HG02642 (cell line): Measurements from ENCODE around the gene TTLL8.

Source experiments
- ATAC-seq: cut with Tn5 transposase; IDR thresholded peaks from one replicate; pipeline ENCODE4 v1.9.1; 2021; ENCODE audit warnings: mild to moderate bottlenecking; ENCODE audit not compliant: unreplicated experiment, poor library complexity

Gene TTLL8

DNA sequence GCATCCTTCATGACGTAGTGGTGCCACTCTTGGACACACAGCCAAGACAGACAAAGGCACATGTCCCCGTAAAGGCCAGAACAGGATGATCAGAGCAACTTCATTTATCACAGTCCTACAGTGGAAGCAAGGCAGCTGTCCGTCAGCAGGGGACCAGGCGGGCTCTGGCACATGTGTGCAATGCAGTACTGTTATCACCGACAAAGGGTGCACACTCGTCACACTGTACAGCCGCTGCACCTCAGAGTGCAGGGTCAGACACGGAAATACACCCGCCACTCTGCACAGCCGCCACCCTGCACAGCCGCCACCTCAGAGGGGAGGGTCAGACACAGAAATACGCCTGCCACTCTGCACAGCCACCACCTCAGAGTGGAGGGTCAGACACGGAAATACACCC lies 32.1 kb downstream of the TTLL8 start:
- ATAC-seq: no peak

GRCh38 chr22:50022171-50022819 lies 35.8 kb downstream of the TTLL8 start:
- ATAC-seq: no peak

- no peak for ATAC-seq
Observed at GRCh38 chr22:50020606-50021005, 37.5 kb downstream of the TTLL8 start.

DNA sequence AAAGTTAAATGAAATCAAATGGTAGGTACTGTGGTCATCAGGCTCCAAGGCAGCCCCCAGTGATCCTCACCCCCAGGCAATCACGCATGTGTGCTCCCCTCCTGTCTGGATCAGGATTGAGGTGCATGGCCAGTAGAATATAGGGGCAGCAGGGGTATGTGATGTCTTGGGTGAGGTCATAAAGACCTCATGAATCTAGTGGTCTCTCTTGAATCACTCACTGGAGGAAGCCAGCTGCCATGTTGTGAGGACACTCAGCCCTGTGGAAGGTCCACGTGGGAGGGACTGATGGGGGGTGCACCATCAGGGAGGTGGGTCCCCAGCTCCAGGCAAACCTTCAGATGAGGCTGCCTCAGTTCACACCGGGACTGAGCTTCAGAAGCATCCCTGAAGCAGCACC lies 38.8 kb downstream of the TTLL8 start:
- no peak for ATAC-seq

GRCh38 chr22:50018608-50019285 lies 39.4 kb downstream of the TTLL8 start:
- no peak for ATAC-seq

DNA sequence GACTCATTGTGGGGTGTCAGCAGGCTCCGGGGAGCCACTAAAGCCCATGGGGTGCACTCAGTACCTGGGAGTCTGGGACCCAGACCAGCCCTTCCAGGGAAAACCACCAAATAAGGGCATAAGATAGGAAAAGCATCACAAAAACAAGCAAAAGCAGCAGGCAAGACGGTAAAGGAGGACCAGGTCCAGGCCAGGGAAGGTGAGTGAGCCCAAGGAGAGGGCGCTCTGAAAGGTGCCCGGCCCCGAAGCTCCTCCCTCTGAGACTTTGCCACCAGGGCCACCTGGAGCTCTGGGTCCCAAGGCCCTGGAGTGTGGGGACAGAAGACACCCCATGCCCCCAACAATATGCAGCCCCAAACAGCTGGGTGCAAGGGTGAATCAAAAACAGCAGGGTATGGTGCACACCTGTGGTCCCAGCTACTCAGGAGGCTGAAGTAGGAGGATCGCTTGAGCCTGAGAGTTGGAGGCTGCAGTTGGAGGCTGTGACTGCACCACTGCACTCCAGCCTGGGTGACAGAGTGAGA lies 40.3 kb downstream of the TTLL8 start:
- ATAC-seq: no peak

GRCh38 chr22:50016988-50017700 lies 41.0 kb downstream of the TTLL8 start:
- no peak for ATAC-seq

DNA sequence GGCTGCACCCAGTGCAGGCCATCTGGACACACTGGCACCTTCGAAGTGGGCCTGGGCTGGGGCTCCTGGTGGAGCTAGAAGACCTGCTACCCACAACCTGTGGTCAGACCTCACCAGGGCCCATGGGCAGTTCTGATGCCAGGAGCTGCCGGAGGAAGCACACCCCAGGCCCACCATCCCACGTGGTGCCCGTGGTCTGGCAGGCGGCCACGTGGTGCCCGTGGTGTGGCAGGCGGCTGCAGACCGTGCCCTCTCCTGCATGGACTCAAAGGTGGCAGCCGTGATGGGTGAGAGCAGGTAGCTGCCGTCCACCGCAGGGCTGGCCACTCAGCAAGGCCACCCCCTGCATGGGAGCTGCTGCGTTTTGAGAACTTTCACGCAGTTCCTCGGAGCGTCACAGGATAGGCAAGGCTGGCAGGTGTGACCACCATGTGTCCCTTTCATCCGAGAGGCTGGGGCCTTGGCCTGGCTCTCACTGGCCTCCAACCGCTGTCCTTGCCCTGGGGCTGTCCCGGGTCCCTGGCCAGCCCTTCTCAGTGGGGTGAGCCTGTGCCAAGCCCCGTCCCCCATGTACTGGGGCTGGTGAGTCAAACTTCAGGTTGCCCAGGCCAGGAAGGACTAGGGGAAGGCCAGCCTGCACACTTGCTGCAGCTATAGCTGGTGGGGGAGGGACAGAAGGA lies 41.6 kb downstream of the TTLL8 start:
- no peak for ATAC-seq

- ATAC-seq: no peak
Observed at GRCh38 chr22:50015451-50016307, 42.4 kb downstream of the TTLL8 start.

- no peak for ATAC-seq
Observed at GRCh38 chr22:50014655-50015401, 43.3 kb downstream of the TTLL8 start.

DNA sequence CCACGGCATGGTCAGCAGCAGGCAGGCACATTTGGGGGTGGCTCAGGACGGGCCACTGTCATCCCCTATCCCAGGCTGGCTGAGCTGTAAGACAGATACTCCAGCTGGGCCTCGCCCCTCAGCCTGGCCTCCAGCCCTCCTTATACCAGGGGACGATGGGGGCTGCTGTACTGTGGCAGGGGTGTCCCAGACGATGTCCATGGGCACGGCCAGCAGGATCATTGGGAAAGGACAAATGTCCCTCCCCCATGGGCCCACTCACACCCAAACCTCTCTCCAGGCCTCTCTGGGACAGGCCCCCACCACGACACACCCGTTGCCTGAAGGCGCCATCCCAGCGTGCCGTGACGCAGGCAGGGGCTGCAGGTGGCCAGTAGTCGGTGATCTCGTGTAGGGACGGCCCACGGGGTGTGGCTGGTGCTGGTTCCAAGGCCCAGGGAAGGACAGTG lies 44.0 kb downstream of the TTLL8 start:
- no peak for ATAC-seq

DNA sequence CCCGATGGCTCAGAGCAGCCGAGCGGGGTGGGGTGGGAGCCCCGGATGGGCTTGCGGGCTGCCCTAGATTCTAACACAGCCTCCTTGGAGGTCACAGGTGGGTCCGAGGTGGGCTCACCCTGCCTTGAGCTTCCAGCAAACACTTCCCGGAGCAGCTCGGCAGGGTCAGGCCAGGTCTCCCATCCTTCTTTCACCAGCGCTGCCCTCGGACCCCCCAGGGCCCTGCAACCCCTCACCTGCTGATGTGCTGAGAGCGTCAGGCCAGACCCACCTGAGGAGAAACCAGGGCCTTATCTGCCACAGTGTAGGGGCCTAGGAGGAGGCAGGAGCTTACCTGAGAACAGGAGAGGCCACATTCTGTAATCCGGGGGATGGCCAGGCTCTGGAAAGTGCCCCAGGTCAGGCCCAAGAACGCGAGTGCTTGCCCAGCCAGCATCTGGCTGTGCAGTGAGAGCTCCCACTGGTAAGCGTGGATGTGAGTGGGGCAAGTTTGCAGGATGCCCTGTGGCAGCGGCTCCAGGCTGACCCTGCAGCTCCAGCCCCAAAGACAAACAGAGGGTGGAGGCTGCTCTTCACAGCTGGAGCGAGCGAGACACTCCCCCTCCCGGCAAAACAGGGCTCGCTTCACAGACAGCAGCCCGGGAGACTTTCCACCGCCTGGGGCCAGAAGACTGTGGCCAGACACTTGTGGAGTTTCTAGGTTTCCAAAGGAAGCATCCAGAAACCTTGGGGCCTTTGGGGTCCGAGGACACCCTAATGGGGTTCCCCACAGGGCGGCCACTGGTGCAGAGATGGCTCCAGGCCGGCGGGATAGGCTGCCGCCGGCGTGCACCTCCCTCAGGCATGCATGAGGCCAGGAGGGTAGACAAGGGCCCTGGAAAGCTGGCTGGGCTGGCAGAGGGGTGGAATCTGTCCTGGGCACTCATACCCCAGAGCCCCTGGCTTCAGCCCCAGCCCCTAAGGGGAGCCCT lies 45.6 kb downstream of the TTLL8 start, which contains the start of gene IL17REL:
Gene IL17REL, minus strand, starts transcription at position 555 of the 971 bp plus-strand sequence. Its CDS starts 119 bp downstream, at position 436.
- no peak for ATAC-seq

DNA sequence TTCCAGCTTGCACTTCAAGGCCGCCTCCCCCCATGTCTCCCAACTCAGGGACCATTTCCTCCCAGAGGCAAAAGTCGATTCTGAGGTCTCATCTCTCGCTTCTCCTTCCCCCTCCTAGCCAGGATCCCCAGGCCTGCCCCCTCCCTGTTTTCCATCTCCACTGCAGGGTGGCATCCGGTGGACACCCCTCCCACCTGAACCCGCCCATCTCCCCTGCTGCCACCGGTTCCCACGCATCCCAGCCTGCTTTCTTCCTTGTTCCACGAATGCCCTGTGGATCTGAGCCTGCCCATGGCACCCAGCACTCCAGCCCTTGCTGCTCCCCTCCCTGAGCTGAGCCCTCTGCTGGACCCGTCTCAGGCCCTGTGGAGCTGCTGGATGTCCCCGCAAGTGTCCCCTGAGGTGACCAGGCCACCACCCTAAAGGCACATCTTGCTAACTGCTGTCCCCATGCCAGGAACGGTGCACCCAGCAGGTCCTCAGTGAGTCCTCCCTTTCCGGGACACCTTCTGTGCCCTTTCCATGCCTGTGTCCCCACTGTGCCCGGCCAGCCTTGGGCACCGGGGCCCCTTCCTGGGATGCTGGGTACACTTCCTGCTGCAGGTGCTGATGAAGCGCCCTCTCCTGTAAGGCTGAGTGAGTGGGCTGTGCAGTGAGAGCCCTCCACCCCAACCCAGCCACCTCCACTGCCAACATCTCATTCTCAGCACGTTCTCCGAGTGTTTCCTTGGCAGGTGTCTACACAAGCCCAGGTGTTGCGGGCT lies 46.5 kb downstream of the TTLL8 start:
- no peak for ATAC-seq

DNA sequence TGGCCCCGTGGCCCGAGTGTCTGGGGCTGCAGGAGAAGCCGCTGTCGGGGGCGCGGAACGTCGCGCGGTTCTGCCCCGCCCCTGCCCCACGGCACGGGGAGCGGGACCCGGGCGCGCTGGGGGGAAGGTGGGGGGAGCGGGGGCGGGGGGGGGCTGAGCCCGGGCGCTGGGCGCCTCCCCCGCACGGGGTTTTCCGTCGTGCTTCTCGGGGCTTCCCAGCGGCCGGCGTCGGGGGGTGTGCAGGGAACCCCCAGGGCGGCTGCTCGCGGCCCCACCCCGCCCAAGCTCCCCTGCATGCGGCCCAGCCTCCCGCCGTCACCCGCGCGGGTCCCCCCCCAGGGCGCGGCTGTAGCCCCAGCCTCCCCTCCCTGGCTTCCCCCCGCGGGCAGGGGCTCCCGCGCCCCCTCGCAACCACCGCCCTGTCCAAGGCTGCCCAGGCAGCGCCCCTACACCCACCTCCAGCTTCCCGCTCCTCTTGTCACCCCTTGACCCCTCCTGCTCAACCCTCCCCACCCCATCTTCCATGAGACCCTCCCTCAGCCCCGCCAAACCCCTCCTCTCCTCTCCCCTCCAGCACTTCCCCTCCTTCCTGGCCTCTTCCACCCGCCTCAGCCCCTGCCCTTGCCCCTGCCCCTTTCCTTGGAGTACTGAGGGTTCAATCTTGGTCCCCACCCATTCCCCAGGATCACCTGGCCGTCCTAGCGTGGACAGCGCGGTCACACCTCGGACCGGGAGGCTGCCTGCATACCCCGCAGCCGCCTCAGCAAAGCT lies 47.2 kb downstream of the TTLL8 start:
- ATAC-seq: no peak

GRCh38 chr22:50009765-50010675 lies 48.1 kb downstream of the TTLL8 start:
- ATAC-seq: no peak
